Astrocyte (in vitro differentiated cells and primary cell): ENCODE data around the gene LMTK2. TPM values are rescaled to one million over a fixed set of nuclear protein-coding genes. Genes with fewer than 3 reads are reported as not detected.

Experiments used
- DNase-seq: peaks from one replicate; pipeline ENCODE4 v3.0.0-alpha.2; 2010; ENCODE audit warnings: low read depth
- FAIRE-seq: peaks from 2 replicates; lab custom pipeline; 2011; peaks lifted over from hg19 to GRCh38; lab: Jason Lieb, UNC
- H2AFZ ChIP-seq: 2 replicates; pipeline ENCODE4 v1.6.0; 2012; ENCODE audit warnings: low read depth, low read length, inconsistent platforms
- H3K27ac ChIP-seq: 2 replicates; pipeline ENCODE4 v1.5.1; 2011; ENCODE audit warnings: low read depth, low read length, inconsistent platforms
- H3K27me3 ChIP-seq: 2 replicates; pipeline ENCODE4 v1.6.0; 2011; ENCODE audit warnings: low read length, inconsistent platforms; ENCODE audit not compliant: insufficient read depth
- H3K36me3 ChIP-seq: 2 replicates; pipeline ENCODE4 v1.5.1; 2011; ENCODE audit warnings: low read length, inconsistent platforms; ENCODE audit not compliant: insufficient read depth
- H3K4me1 ChIP-seq: 2 replicates; pipeline ENCODE4 v1.5.1; 2011; ENCODE audit warnings: low read length, inconsistent platforms; ENCODE audit not compliant: insufficient read depth
- H3K4me2 ChIP-seq: 2 replicates; pipeline ENCODE4 v1.6.0; 2012; ENCODE audit warnings: low read length, inconsistent platforms
- H3K4me3 ChIP-seq: 2 replicates; pipeline ENCODE4 v1.5.1; 2011; ENCODE audit warnings: low read depth, mild to moderate bottlenecking, low read length, inconsistent platforms; ENCODE audit not compliant: insufficient read depth
- H3K79me2 ChIP-seq: 2 replicates; pipeline ENCODE4 v1.6.0; 2012; ENCODE audit warnings: mild to moderate bottlenecking, low read length, inconsistent platforms; ENCODE audit not compliant: insufficient read depth
- H3K9ac ChIP-seq: 2 replicates; pipeline ENCODE4 v1.6.0; 2012; ENCODE audit warnings: mild to moderate bottlenecking, low read length, inconsistent platforms
- H3K9me3 ChIP-seq: 2 replicates; pipeline ENCODE4 v1.5.1; 2012; ENCODE audit warnings: low read depth, mild to moderate bottlenecking, low read length, inconsistent platforms; ENCODE audit not compliant: insufficient read depth
- H4K20me1 ChIP-seq: 2 replicates; pipeline ENCODE4 v1.6.0; 2012; ENCODE audit warnings: low read length, inconsistent platforms; ENCODE audit not compliant: insufficient read depth
- H3K27ac Mint-ChIP-seq: one replicate; pipeline ENCODE4 v1.8.0; 2021; ENCODE audit warnings: mild to moderate bottlenecking, mixed read lengths; ENCODE audit not compliant: unreplicated experiment
- H3K27me3 Mint-ChIP-seq: one replicate; pipeline ENCODE4 v1.8.0; 2021; ENCODE audit warnings: low read depth, mixed read lengths; ENCODE audit not compliant: unreplicated experiment
- H3K36me3 Mint-ChIP-seq: one replicate; pipeline ENCODE4 v1.8.0; 2021; ENCODE audit warnings: low read depth, mixed read lengths; ENCODE audit not compliant: unreplicated experiment
- H3K4me1 Mint-ChIP-seq: one replicate; pipeline ENCODE4 v1.8.0; 2021; ENCODE audit warnings: low read depth, mixed read lengths; ENCODE audit not compliant: unreplicated experiment
- H3K4me3 Mint-ChIP-seq: one replicate; pipeline ENCODE4 v1.8.0; 2021; ENCODE audit warnings: mild to moderate bottlenecking, moderate library complexity, mixed read lengths; ENCODE audit not compliant: unreplicated experiment
- H3K9me3 Mint-ChIP-seq: one replicate; pipeline ENCODE4 v1.8.0; 2021; ENCODE audit warnings: mild to moderate bottlenecking, mixed read lengths; ENCODE audit not compliant: unreplicated experiment
- CTCF ChIP-seq: IDR thresholded peaks from 2 replicates; pipeline ENCODE4 v1.5.1; 2011; ENCODE audit warnings: low read depth, mild to moderate bottlenecking, inconsistent platforms, low read length, moderate library complexity; ENCODE audit not compliant: insufficient read depth
- EZH2 ChIP-seq: IDR thresholded peaks from 2 replicates; pipeline ENCODE4 v1.6.1; 2012; ENCODE audit warnings: mild to moderate bottlenecking, low read length, inconsistent platforms; ENCODE audit not compliant: insufficient read depth
- total RNA-seq: library from RNA; stranded (reverse); gene quantifications from 2 replicates; pipeline ENCODE4 v1.2.1, GENCODE V29; 2021

The LMTK2 gene
- total RNA-seq, 1 donor from 2014 or later: 15.2 TPM

GRCh38 chr7:98212532-98213041 is 105.9 kb downstream of the LMTK2 start:
- Histone ChIP-seq H3K9me3 (no peaks in the 10 kb centered on the region), H3K27ac (no peak overlapping the region), H3K9ac (no peak overlapping the region), H3K27me3 (no peaks in the 10 kb centered on the region), H3K4me2 (no peak overlapping the region), H3K4me3 (no peak overlapping the region), H3K4me1 (peaks cover 5% of the 10 kb centered on the region), H4K20me1 (no peaks in the 10 kb centered on the region), H3K79me2 (no peaks in the 10 kb centered on the region), H3K36me3 (no peaks in the 10 kb centered on the region), H2AFZ (no peak overlapping the region)
- Mint-ChIP-seq H3K27ac (no peak overlapping the region), H3K27me3 (no peaks in the 10 kb centered on the region), H3K4me1 (no peaks in the 10 kb centered on the region), H3K36me3 (peaks cover 7% of the 10 kb centered on the region), H3K4me3 (no peak overlapping the region), H3K9me3 (no peaks in the 10 kb centered on the region)
- DNase-seq: no peak
- TF ChIP-seq CTCF (no peak), EZH2 (no peak)
- FAIRE-seq: no peak

- no peak overlapping the region for H3K4me3 ChIP-seq
- H3K9me3 ChIP-seq: no peaks in the 10 kb centered on the region
- no peak overlapping the region for H3K27ac Mint-ChIP-seq
- H3K36me3 Mint-ChIP-seq: peaks cover 8% of the 10 kb centered on the region
- no peak overlapping the region for H3K4me3 Mint-ChIP-seq
- H3K9ac ChIP-seq: no peak overlapping the region
- H3K27me3 ChIP-seq: no peaks in the 10 kb centered on the region
- H3K9me3 Mint-ChIP-seq: no peaks in the 10 kb centered on the region
- no peak for FAIRE-seq
- H3K4me2 ChIP-seq: no peak overlapping the region
- H3K36me3 ChIP-seq: no peaks in the 10 kb centered on the region
- no peak overlapping the region for H3K27ac ChIP-seq
- H3K79me2 ChIP-seq: no peaks in the 10 kb centered on the region
- H4K20me1 ChIP-seq: no peaks in the 10 kb centered on the region
- no peak for DNase-seq
- H3K27me3 Mint-ChIP-seq: no peaks in the 10 kb centered on the region
- peaks cover 5% of the 10 kb centered on the region for H3K4me1 ChIP-seq
- no peak overlapping the region for H2AFZ ChIP-seq
- peaks cover 4% of the 10 kb centered on the region for H3K4me1 Mint-ChIP-seq
- TF ChIP-seq CTCF: no peak
- no peak for TF ChIP-seq EZH2
Measured at GRCh38 chr7:98213296-98213887, 106.7 kb downstream of the LMTK2 start.
